Common myeloid progenitor, CD34-positive (primary cell): ENCODE measurements around the gene FCN1.

ENCODE experiments used
- CTCF ChIA-PET: fragments of 350-600 bp; sonication (Branson Sonifier 250); formaldehyde crosslinking; loops from one replicate; lab custom pipeline; 2021; ENCODE audit warnings: antibody characterized with exemption; lab: Charles Lee
- POLR2A ChIA-PET: fragments of 350-600 bp; sonication (Branson Sonifier 250); formaldehyde crosslinking; loops from one replicate; lab custom pipeline; 2021; ENCODE audit warnings: antibody characterized with exemption; lab: Charles Lee
- DNase-seq, 3 donors: peaks; one replicate each; pipeline versions ENCODE4 v3.0.0 to v3.0.0-alpha.2; 2013
- H3K27ac ChIP-seq, 2 experiments: 1 replicate in 1 of 2; 2 replicates in 1 of 2; pipeline ENCODE4 v1.7.0; 2013; ENCODE audit warnings: inconsistent platforms in 2 of 2, low read length in 2 of 2, mild to moderate bottlenecking in 2 of 2, low read depth in 1 of 2, moderate library complexity in 1 of 2; ENCODE audit not compliant: severe bottlenecking in 2 of 2, insufficient read depth in 1 of 2, poor library complexity in 1 of 2
- H3K27me3 ChIP-seq, 5 experiments: replicated peaks in 2 of 5; 1 replicate in 3 of 5; 2 replicates in 2 of 5; pipeline versions ENCODE4 v1.6.1 to v1.7.0; 2013; ENCODE audit warnings: low read length in 4 of 5, mild to moderate bottlenecking in 2 of 5, moderate library complexity in 2 of 5, inconsistent platforms in 1 of 5; ENCODE audit not compliant: insufficient read depth in 5 of 5, control insufficient read depth in 4 of 5
- H3K36me3 ChIP-seq, 4 experiments: 1 replicate in 2 of 4; 2 replicates in 2 of 4; pipeline versions ENCODE4 v1.6.1 to v1.7.0; 2013; ENCODE audit warnings: low read length in 3 of 4, control low read depth in 1 of 4, mild to moderate bottlenecking in 1 of 4; ENCODE audit not compliant: control insufficient read depth in 4 of 4, insufficient read depth in 4 of 4
- H3K4me1 ChIP-seq, 4 experiments: 1 replicate in 3 of 4; 2 replicates in 1 of 4; pipeline versions ENCODE4 v1.6.1 to v1.7.1; 2013; ENCODE audit warnings: low read length in 3 of 4, mild to moderate bottlenecking in 3 of 4, control low read depth in 1 of 4, inconsistent platforms in 1 of 4, moderate library complexity in 1 of 4; ENCODE audit not compliant: control insufficient read depth in 4 of 4, insufficient read depth in 4 of 4; ENCODE audit errors: control extremely low read depth in 1 of 4
- H3K4me3 ChIP-seq, 7 experiments: 1 replicate in 4 of 7; 2 replicates in 3 of 7; pipeline versions ENCODE4 v1.5.1 to v1.7.0; 2013; ENCODE audit warnings: mild to moderate bottlenecking in 7 of 7, low read length in 6 of 7, moderate library complexity in 6 of 7, inconsistent platforms in 2 of 7, low read depth in 2 of 7, control low read depth in 1 of 7; ENCODE audit not compliant: insufficient read depth in 4 of 7, control insufficient read depth in 1 of 7; ENCODE audit errors: extremely low read depth in 1 of 7
- H3K9me3 ChIP-seq, 5 experiments: 1 replicate in 4 of 5; 2 replicates in 1 of 5; pipeline versions ENCODE4 v1.6.1 to v1.7.1; 2013; ENCODE audit warnings: low read length in 4 of 5, mild to moderate bottlenecking in 2 of 5, inconsistent platforms in 1 of 5, low read depth in 1 of 5, moderate library complexity in 1 of 5; ENCODE audit not compliant: control insufficient read depth in 4 of 5, insufficient read depth in 2 of 5; ENCODE audit errors: control extremely low read depth in 1 of 5
- WGBS: methylation state at CpG from one replicate; pipeline ENCODE4 v1.1.5; 2013; ENCODE audit not compliant: insufficient coverage; 5-methylcytosine and 5-hydroxymethylcytosine counted together

The FCN1 gene

DNA sequence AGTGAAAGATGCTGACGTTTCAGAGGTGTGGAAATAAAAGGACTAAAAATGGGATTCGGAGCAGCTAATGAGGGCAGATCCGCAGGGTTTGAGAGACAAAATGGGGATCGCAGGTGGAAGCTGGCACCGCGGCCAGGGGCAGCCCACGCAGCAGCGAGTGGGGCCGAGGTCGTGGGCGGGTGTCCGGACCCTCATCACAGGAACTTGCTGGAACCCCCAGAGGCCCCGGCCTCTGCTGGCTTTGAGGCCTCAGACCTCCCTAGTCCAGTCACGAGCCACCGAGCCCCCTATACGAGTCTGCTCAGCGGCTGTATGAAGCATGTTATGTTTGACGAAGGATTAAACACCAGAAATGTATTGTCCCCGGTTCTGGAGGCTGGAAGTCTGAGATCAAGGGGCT is 45.8 kb upstream of the FCN1 start:
- Histone ChIP-seq H3K4me1 (no peaks in the 10 kb centered on the region), H3K4me3 (no peak overlapping the region), H3K27ac (no peak overlapping the region), H3K27me3 (peaks cover 0 to 8% (median 4%) of the 10 kb centered on the region in 5 experiments), H3K9me3 (no peaks in the 10 kb centered on the region), H3K36me3 (no peaks in the 10 kb centered on the region)
- CTCF ChIA-PET = interaction anchor here (1.5 kb wide), 1 partner anchor 20 kb away, joined by 3 read pairs; no protein-coding TSS in a partner anchor
- POLR2A ChIA-PET = no interaction called here
- WGBS = 98% methylated on average over 18 of the region's 19 CpGs
- no peak for DNase-seq

DNA sequence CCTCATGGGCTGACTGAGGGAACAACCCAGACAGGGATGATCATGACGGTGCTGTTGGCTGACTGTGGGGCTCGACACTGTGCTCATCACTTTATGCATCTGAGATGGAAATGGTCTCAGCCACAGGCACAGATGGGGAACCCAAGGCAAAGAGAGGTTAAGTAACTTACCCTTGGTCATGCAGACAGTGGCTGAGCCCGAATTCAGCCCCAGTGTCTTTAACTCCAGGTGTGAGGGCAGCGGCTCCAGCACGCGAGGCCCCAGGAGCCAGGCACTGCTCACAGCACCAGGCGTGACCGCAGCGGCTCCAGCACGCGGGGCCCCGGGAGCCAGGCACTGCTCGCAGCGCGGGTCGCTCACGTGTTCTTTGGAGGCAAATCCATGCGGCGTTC is 45.3 kb upstream of the FCN1 start:
- Histone ChIP-seq H3K27ac (no peak overlapping the region), H3K4me1 (no peaks in the 10 kb centered on the region), H3K4me3 (no peak overlapping the region), H3K36me3 (no peaks in the 10 kb centered on the region), H3K9me3 (no peaks in the 10 kb centered on the region), H3K27me3 (peaks cover 0 to 5% (median 2%) of the 10 kb centered on the region in 5 experiments)
- no peak for DNase-seq
- 96% methylated on average over 18 of the region's 19 CpGs for WGBS
- ChIA-PET CTCF (interaction anchor here (1.5 kb wide), 1 partner anchor 20 kb away, joined by 3 read pairs; no protein-coding TSS in a partner anchor), POLR2A (no interaction called here)

DNA sequence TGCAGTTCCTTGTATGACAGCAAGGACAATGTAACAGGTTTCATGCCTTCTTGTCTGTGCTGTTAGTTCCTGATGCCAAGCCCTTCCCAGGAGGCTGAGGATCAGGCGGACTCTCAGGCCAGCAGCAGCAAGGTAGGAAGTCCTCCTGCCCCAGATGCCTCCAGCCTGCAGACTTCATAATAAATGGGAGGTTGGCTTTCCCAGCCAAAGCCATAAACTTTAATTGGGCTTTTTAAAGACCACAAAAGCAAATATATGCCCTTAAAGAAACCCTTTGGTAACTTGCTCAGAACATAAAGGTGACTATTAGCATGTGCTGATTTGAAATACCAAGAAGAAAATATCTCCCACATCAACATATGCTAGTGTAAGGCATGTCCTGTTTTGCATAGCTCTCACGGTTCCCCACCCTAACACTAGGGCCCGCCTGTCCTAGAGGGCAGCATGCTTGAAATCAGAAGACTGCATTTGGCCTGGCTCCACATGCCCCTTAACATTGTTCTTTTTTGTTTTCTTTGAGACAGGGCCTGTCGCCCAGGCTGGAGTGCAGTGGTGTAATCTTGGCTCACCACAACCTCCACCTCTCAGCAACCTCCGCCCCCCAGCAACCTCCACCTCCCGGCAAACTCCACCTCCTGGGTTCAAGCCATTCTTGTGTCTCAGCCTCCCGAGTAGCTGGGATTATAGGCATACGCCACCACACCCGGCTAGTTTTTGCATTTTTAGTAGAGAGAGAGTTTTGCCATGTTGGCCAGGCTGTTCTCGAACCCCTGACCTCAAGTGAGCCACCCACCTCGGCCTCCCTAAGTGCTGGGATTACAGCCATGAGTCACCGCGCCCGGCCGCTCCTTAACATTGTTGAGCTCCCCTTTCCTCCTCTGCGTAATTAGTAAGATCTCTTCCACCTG is 44.6 kb upstream of the FCN1 start:
- no peaks in the 10 kb centered on the region for H3K36me3 ChIP-seq
- no peaks in the 10 kb centered on the region for H3K9me3 ChIP-seq
- H3K4me3 ChIP-seq = no peak overlapping the region
- ChIA-PET POLR2A (no interaction called here), CTCF (interaction anchor here (1.5 kb wide), 1 partner anchor 21 kb away, joined by 3 read pairs; no protein-coding TSS in a partner anchor)
- no peaks in the 10 kb centered on the region for H3K4me1 ChIP-seq
- no peak overlapping the region for H3K27ac ChIP-seq
- 96% methylated on average over 15 of the region's 16 CpGs for WGBS
- H3K27me3 ChIP-seq = peaks cover 0 to 5% (median 2%) of the 10 kb centered on the region in 5 experiments
- no peak for DNase-seq

GRCh38 chr9:134961331-134962064 is 43.8 kb upstream of the FCN1 start:
- Histone ChIP-seq H3K27me3 (peaks cover 0 to 5% (median 0%) of the 10 kb centered on the region in 5 experiments), H3K4me1 (no peaks in the 10 kb centered on the region), H3K36me3 (no peaks in the 10 kb centered on the region), H3K4me3 (no peak overlapping the region), H3K9me3 (no peaks in the 10 kb centered on the region), H3K27ac (no peak overlapping the region)
- no peak for DNase-seq
- 94% methylated on average over 21 of the region's 21 CpGs for WGBS
- POLR2A ChIA-PET = no interaction called here
- CTCF ChIA-PET = no interaction called here

DNA sequence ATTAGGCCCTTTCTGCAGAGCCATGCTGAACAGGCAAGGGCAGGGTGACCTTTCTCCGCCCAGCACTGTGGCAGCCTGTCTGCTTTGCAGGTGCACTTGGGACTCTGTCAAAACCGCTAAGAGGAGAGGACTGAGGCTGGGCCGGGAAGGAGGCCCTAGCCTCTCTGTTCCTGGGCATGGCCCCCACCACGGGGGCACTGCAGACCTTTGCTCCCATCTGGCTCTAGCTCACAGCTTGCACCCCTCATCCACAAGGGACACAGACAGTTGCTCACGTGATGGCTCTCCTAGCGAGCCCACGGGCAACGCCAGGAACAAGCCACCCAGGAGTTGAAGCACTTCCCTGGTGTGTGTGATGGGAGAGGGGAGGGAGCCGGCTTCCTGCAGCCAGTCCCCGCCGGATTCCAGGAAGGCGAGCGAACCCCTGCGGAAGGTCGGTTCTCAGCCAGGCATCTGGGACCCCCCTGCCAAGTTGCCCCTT is 43.0 kb upstream of the FCN1 start:
- no peak overlapping the region for H3K4me3 ChIP-seq
- H3K9me3 ChIP-seq = no peaks in the 10 kb centered on the region
- DNase-seq = no peak
- H3K36me3 ChIP-seq = no peaks in the 10 kb centered on the region
- ChIA-PET POLR2A (no interaction called here), CTCF (no interaction called here)
- no peaks in the 10 kb centered on the region for H3K4me1 ChIP-seq
- no peak overlapping the region for H3K27ac ChIP-seq
- peaks cover 0 to 5% (median 0%) of the 10 kb centered on the region in 5 experiments for H3K27me3 ChIP-seq
- WGBS = 93% methylated on average over 4 of the region's 15 CpGs

GRCh38 chr9:134959971-134960310 is 42.2 kb upstream of the FCN1 start:
- WGBS = 97% methylated on average over 8 of the region's 9 CpGs
- Histone ChIP-seq H3K27me3 (peaks cover 0 to 8% (median 0%) of the 10 kb centered on the region in 5 experiments), H3K9me3 (no peaks in the 10 kb centered on the region), H3K4me1 (no peaks in the 10 kb centered on the region), H3K27ac (no peak overlapping the region), H3K4me3 (no peak overlapping the region), H3K36me3 (no peaks in the 10 kb centered on the region)
- POLR2A ChIA-PET = no interaction called here
- no peak for DNase-seq
- CTCF ChIA-PET = no interaction called here
